Stomach (tissue), 4 donors: Measurements from ENCODE around the gene ASB8.

Experiments
- CTCF ChIP-seq, 7 experiments: fragments of 450-650 bp in 4 of 7; fragments of 200-600 bp in 3 of 7; sonication (generic) in 3 of 7; IDR thresholded peaks; one replicate each; pipeline ENCODE4 v1.5.1; 2016 to 2019; ENCODE audit warnings: antibody characterized with exemption in 7 of 7, control low read depth in 2 of 7, mild to moderate bottlenecking in 1 of 7
- EP300 ChIP-seq: sonication (generic); formaldehyde crosslinking; IDR thresholded peaks from one replicate; pipeline ENCODE4 v1.6.1; 2017; ENCODE audit warnings: antibody characterized with exemption
- POLR2A ChIP-seq, 4 donors: fragments of 450-650 bp; IDR thresholded peaks; one replicate each; pipeline ENCODE4 v1.6.1; 2016; ENCODE audit warnings: antibody characterized with exemption in 4 of 4, control low read depth in 2 of 4, mild to moderate bottlenecking in 1 of 4, moderate library complexity in 1 of 4
- POLR2AphosphoS5 ChIP-seq, 3 donors: sonication (generic); formaldehyde crosslinking; IDR thresholded peaks; one replicate each; pipeline ENCODE4 v1.6.1; 2016; ENCODE audit warnings: antibody characterized with exemption in 3 of 3

GRCh38 chr12:48131517-48131916 is 25.8 kb downstream of the ASB8 start:
- no peak for TF ChIP-seq POLR2AphosphoS5 (IDR thresholded peaks at IDR 0.05)
- no peak for TF ChIP-seq POLR2A (IDR thresholded peaks at IDR 0.05)
- TF ChIP-seq CTCF (IDR thresholded peaks at IDR 0.05), result no peak
- no peak for TF ChIP-seq EP300
